MCF 10A (cell line): Measurements from ENCODE around the gene PMVK. TPM values are rescaled to one million over a fixed set of nuclear protein-coding genes. Genes with fewer than 3 reads are reported as not detected.

Source experiments
- BruUV-seq: library from RNA; stranded (reverse); fragments of 400-500 nt; replicated peaks from 2 replicates; lab custom pipeline; 2021; lab: Mats Ljungman, UMichigan
- CTCF ChIA-PET: fragments of 300-600 bp; sonication (Branson Sonifier 250); formaldehyde crosslinking; extraction: SDS; loops from one replicate; lab custom pipeline; 2021; ENCODE audit warnings: antibody characterized with exemption, inconsistent platforms; lab: Yijun Ruan, JAX
- POLR2A ChIA-PET: fragments of 300-600, 350-650 bp; sonication (Branson Sonifier 250); formaldehyde crosslinking; extraction: SDS; loops from one replicate; lab custom pipeline; 2020; ENCODE audit warnings: antibody characterized with exemption, inconsistent platforms; lab: Yijun Ruan, JAX
- DNase-seq: peaks from one replicate; pipeline ENCODE4 v3.0.0-alpha.2; 2018; ENCODE audit not compliant: unreplicated experiment
- H3K27ac Mint-ChIP-seq: one replicate; pipeline ENCODE4 v1.8.0; 2022; ENCODE audit warnings: mild to moderate bottlenecking, low read depth, mixed read lengths; ENCODE audit not compliant: unreplicated experiment
- H3K27me3 Mint-ChIP-seq: one replicate; pipeline ENCODE4 v1.8.0; 2022; ENCODE audit warnings: mixed read lengths; ENCODE audit not compliant: insufficient read depth, unreplicated experiment
- H3K36me3 Mint-ChIP-seq: one replicate; pipeline ENCODE4 v1.8.0; 2022; ENCODE audit warnings: mild to moderate bottlenecking, moderate library complexity, mixed read lengths; ENCODE audit not compliant: insufficient read depth, unreplicated experiment
- H3K4me1 Mint-ChIP-seq: one replicate; pipeline ENCODE4 v1.8.0; 2022; ENCODE audit warnings: mixed read lengths; ENCODE audit not compliant: insufficient read depth, unreplicated experiment
- H3K4me3 Mint-ChIP-seq: one replicate; pipeline ENCODE4 v1.8.0; 2022; ENCODE audit warnings: mild to moderate bottlenecking, moderate library complexity, mixed read lengths; ENCODE audit not compliant: unreplicated experiment
- H3K9me3 Mint-ChIP-seq: one replicate; pipeline ENCODE4 v1.8.0; 2022; ENCODE audit warnings: mixed read lengths; ENCODE audit not compliant: unreplicated experiment
- intact Hi-C: fragments of 100-400 bp; cut with micrococcal nuclease; formaldehyde crosslinking; loops from 2 replicates; pipeline ENCODE4 v1.14.1; 2022
- total RNA-seq: library from RNA; stranded (reverse); gene quantifications from 2 replicates; pipeline ENCODE4 v1.2.3, GENCODE V29; 2022
- TF ChIP-seq, protein P1 (sequence below): fragments of 200-600 bp; IDR thresholded peaks from one replicate; pipeline ENCODE4 v1.8.0; 2022; ENCODE audit warnings: antibody characterized with exemption, mild to moderate bottlenecking; ENCODE audit not compliant: unreplicated experiment

The PMVK gene
- total RNA-seq, 1 experiment from 2014 or later: 68.9 TPM

DNA sequence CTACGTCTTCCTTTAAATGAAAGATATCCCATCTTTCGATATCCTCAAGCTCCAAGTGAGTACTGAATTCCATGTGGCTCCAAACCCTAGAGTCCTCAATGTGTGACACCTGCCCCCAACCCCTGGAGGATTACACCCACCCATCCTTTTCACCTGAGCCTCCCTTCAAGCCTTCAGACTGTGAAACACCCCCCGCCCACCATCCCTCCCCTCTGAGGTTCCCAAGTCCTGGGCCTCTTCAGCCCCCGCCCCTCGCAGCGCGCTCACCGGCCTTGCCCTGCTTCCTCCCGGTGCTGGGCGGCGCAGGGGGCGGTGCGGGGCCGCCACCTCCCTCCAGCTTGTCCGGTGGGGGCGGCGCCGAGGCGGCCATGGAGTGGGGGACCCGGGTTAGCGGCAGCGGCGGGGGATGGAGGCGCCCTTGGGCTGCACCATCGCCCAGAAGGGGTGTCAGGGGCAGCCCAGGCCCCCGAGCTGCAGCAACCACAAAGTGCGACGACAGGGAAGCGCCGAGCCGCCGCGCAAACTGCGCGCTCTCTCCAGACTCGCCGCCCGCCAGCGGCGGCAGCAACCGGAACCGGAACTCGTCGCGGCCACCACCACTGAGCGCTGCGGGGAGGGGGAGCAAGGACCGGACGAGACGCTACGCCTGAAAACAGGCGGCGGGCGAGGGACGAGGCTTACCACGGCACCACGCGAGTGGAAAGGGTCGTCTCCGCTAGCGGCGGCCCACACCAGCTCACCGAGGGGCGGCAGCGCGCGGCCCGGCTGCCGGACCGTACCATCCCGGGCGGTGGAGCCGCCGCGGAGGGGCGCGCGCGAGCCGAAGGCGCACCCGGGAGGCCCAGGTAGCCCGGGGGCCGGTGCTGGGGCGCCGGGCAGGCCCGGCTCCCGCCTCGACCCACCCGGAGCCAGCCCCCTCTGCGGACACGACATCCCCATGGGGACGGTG lies 25.0 kb upstream of the PMVK start, which contains the start of gene PYGO2:
Gene PYGO2 (minus strand): TSS at position 576 of the 949 bp plus-strand sequence. CDS start 206 bp downstream, at position 370.
- no peaks in the 10 kb centered on the region for H3K9me3 Mint-ChIP-seq
- no peaks in the 10 kb centered on the region for H3K27me3 Mint-ChIP-seq
- peak within 1 kb of the TSS; percentile 73 for H3K4me3 Mint-ChIP-seq
- peaks cover 41% of the 10 kb centered on the region for H3K4me1 Mint-ChIP-seq
- peaks cover 69% of the 10 kb centered on the region for H3K36me3 Mint-ChIP-seq
- TF ChIP-seq, protein P1, sequence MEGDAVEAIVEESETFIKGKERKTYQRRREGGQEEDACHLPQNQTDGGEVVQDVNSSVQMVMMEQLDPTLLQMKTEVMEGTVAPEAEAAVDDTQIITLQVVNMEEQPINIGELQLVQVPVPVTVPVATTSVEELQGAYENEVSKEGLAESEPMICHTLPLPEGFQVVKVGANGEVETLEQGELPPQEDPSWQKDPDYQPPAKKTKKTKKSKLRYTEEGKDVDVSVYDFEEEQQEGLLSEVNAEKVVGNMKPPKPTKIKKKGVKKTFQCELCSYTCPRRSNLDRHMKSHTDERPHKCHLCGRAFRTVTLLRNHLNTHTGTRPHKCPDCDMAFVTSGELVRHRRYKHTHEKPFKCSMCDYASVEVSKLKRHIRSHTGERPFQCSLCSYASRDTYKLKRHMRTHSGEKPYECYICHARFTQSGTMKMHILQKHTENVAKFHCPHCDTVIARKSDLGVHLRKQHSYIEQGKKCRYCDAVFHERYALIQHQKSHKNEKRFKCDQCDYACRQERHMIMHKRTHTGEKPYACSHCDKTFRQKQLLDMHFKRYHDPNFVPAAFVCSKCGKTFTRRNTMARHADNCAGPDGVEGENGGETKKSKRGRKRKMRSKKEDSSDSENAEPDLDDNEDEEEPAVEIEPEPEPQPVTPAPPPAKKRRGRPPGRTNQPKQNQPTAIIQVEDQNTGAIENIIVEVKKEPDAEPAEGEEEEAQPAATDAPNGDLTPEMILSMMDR: peak; percentile 81
- CTCF ChIA-PET: interaction anchor here (0.6 to 3.0 kb wide), 30 partner anchors 8 to 357 kb away, joined by 3 to 34 read pairs (median 4); partner anchors contain the start of genes ADAM15, FLAD1, SHC1 and ZBTB7B
- peak within 1 kb of the TSS; percentile 33 for H3K27ac Mint-ChIP-seq
- POLR2A ChIA-PET: interaction anchor here (0.6 to 39.6 kb wide), 27 partner anchors 10 to 740 kb away, joined by 3 to 1917 read pairs (median 4); partner anchors contain the start of genes ADAM15, CKS1B, FLAD1 and KRTCAP2
- intact Hi-C loops: loop anchor here (1.0 to 2.0 kb wide), 3 partner anchors 11 to 89 kb away; partner anchors contain the start of gene ADAM15
- peak; percentile 85 for DNase-seq
- BruUV-seq: no TSS peak

DNA sequence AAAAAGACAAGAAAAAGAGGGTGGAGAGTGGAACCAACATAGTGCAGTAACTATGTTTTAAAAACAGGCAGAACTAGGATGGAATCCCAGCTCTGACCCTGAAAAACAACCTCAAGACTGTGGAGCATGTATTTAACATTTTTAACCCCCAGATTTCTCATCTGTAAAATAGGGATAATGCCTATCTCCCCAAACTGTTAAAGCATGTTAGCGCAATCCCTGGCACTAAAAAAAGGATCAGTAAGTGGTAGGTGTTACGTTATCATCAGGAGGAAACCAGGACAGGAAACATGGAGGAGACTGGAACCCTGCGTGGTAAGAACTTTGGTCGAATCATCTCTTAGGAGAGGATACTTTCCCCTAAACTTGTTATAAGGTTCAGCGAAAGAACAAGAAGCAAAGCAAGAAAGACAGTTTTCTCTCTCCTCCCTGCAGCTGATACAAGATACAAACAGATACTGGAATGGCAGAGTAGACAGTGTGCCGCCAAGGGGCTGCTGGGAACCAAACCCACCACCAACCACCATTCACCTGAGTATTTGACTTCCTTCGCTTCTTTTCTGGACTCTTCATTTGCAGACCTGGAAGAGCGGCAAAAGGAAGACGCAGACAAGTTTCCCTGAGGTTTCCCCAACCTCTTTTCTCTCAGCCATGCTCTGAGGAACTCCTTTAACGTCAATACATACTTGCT lies 24.1 kb upstream of the PMVK start:
- Mint-ChIP-seq H3K4me1 (peaks cover 47% of the 10 kb centered on the region), H3K9me3 (no peaks in the 10 kb centered on the region), H3K4me3 (peak overlapping the region; percentile 73), H3K27ac (peak overlapping the region; percentile 33), H3K27me3 (no peaks in the 10 kb centered on the region), H3K36me3 (peaks cover 60% of the 10 kb centered on the region)
- TF ChIP-seq, protein P1: no peak
- POLR2A ChIA-PET: interaction anchor here (0.7 to 39.6 kb wide), 17 partner anchors 9 to 739 kb away, joined by 3 to 1917 read pairs (median 6); partner anchors contain the start of genes ADAM15, CKS1B, FLAD1 and KRTCAP2
- intact Hi-C loops: no loop called here
- CTCF ChIA-PET: interaction anchor here (0.6 to 3.0 kb wide), 19 partner anchors 9 to 148 kb away, joined by 3 to 34 read pairs (median 4); partner anchors contain the start of gene SHC1
- DNase-seq: no peak
- BruUV-seq: no TSS peak

DNA sequence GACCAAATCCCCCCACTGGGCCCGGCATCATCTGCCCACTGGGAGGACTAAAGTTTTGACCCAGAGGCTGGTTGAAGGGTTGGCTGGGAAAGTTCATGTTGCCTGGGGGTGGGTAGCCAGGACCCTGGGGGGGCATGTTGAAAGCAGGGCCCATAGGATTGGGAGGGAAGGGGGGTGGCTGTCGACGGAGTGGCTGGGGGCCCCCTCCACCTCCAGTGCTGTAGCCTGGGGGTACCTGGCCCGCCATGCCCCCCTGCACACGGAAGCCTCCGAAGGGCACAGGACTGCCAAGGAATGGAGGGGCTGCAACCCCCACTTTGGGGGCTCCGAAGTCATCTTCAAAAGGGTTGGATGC lies 22.9 kb upstream of the PMVK start:
- BruUV-seq: no TSS peak
- TF ChIP-seq, protein P1: no peak
- H3K36me3 Mint-ChIP-seq: peaks cover 48% of the 10 kb centered on the region
- H3K27me3 Mint-ChIP-seq: no peaks in the 10 kb centered on the region
- ChIA-PET POLR2A (interaction anchor here (0.9 to 39.6 kb wide), 3 partner anchors 8 to 29 kb away, joined by 3 to 1917 read pairs (median 114); partner anchors contain the start of genes CKS1B, FLAD1, LENEP and PMVK), CTCF (interaction anchor here (0.6 to 1.6 kb wide), 5 partner anchors 10 to 1345 kb away, joined by 3 to 5 read pairs (median 3); no protein-coding TSS in a partner anchor)
- peak overlapping the region; percentile 33 for H3K27ac Mint-ChIP-seq
- peaks cover 48% of the 10 kb centered on the region for H3K4me1 Mint-ChIP-seq
- intact Hi-C loops: no loop called here
- DNase-seq: no peak
- no peaks in the 10 kb centered on the region for H3K9me3 Mint-ChIP-seq
- peak overlapping the region; percentile 73 for H3K4me3 Mint-ChIP-seq
